ENCODE results near the gene ADGRA1.

- no peak for TF ChIP-seq EZH2 (IDR thresholded peaks at IDR 0.05; ENCODE audit: borderline replicate concordance, low read length)
- no peak for TF ChIP-seq CTCF (conservative IDR thresholded peaks at IDR 0.05 in 1 of 2, IDR thresholded peaks at IDR 0.05 in 1 of 2; ENCODE audit: extremely low read depth in 1 of 2, insufficient read depth in 1 of 2, low read depth in 1 of 2, low read length in 2 of 2)
These were observed 49.5 kb upstream of the ADGRA1 start for GRCh38 chr10:133038036-133038823.

All from mammary epithelial cell (primary cell).